AG09319 (cell line): ENCODE data around the gene RNMT.

Experiments used
- DNase-seq: peaks from one replicate; pipeline ENCODE4 v3.0.0-alpha.2; 2010; ENCODE audit warnings: low read depth; ENCODE audit errors: extremely low read depth
- TF ChIP-seq, protein P1 (sequence below): IDR thresholded peaks from 2 replicates; pipeline ENCODE4 v1.5.1; 2011; ENCODE audit warnings: low read depth, mild to moderate bottlenecking, inconsistent platforms, low read length, moderate library complexity

RNMT gene

DNA sequence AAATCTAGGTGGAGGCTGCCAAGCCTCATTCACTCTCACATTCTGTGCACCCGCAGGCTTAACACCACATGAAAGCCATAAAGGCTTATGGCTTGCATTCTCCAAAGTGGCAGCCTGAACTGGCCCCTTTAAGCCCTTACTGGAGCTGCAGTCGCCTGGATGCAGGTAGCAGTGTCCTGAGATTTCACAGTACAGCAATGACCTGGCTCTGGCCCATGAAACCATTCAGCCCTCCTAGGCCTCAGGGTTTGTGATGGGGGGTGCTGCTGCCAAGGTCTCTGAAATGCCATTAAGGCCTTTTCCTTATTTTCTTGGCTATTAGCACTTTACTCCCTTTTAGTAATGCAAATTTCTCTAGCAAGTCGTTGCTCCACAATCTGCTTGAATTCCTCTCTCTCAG, 48.6 kb downstream of the RNMT start:
- TF ChIP-seq, protein P1, sequence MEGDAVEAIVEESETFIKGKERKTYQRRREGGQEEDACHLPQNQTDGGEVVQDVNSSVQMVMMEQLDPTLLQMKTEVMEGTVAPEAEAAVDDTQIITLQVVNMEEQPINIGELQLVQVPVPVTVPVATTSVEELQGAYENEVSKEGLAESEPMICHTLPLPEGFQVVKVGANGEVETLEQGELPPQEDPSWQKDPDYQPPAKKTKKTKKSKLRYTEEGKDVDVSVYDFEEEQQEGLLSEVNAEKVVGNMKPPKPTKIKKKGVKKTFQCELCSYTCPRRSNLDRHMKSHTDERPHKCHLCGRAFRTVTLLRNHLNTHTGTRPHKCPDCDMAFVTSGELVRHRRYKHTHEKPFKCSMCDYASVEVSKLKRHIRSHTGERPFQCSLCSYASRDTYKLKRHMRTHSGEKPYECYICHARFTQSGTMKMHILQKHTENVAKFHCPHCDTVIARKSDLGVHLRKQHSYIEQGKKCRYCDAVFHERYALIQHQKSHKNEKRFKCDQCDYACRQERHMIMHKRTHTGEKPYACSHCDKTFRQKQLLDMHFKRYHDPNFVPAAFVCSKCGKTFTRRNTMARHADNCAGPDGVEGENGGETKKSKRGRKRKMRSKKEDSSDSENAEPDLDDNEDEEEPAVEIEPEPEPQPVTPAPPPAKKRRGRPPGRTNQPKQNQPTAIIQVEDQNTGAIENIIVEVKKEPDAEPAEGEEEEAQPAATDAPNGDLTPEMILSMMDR = no peak
- no peak for DNase-seq

DNA sequence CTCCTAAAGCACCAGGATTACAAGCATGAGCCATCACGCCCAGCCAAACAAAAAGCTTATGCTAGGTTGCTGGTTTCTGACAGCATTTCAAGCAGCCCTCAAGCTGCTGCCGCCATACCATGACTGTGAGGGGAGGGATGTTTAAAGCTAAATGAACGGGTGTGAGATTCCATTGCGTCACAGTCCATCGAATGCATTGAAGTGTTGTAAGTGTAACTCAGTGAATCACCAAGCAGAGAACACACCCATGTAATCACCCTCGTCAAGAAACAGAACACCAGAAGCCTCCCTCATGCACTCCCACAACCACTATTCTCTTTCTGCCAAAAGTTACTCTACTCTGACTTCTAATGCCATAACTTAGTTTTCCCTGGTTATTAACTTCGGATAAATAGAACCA, 64.7 kb downstream of the RNMT start:
- DNase-seq = no peak
- TF ChIP-seq, protein P1 = no peak

DNA sequence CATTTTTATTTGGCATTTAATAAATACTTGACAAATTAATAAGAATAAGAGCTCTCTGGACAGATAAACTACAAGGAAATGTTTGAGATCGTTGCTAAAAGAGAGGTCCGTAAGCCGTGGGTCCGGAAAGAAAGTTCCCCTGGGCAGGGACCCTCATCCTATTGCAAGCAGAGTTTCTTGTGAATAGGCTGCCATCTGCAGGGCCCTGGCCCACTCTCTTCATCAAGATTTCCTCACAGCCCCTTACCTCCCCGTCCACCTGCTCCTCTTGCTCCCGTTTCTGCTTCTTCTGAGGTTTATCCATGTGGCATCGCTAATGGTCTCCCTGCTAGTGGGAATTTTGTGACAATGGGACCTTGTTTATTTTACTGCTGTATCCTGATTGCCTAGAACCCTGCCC, 67.3 kb downstream of the RNMT start:
- TF ChIP-seq, protein P1 = no peak
- no peak for DNase-seq

DNA sequence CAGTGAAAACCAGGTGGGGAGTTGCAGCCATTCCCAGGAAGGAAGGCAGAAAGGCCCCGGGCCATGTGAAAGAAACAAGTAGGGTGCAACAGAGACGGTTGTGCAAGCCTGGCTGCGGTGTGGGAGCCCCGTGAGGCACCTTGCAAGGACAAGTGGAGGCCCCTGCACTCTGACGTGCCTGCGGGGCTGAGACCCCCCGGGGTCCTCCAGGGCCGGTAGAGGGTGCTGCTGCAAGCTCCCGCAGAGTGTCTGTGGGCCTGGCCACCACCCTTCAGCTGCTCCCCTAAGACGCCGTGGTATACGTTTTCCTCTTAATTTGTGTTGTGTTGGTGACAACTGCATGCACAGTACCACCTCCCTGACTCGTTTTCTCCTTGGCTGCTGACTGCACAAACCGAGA, 70.0 kb downstream of the RNMT start:
- TF ChIP-seq, protein P1 = no peak
- DNase-seq = no peak

DNA sequence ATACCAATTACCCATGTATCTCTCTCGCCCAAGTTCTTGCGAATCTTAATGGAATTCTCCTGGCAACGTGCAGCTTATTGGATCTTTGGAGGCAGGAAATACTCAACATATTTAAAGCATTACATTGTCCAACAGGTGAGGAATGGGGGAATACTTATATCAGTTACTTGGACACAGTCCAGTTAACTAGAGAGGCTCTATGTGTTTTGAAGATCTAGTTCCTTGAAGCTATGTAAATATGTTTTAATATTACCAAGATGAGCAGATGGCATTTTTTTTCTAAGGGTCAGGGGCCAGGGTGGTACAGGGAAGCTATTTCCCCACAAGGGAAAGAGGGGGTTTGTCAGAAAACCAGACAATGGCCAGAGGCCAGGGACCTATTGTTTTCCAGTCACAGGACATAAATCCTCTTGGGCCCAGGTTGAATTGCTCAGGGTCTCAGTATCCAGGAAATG, 70.7 kb downstream of the RNMT start:
- TF ChIP-seq, protein P1 = no peak

DNA sequence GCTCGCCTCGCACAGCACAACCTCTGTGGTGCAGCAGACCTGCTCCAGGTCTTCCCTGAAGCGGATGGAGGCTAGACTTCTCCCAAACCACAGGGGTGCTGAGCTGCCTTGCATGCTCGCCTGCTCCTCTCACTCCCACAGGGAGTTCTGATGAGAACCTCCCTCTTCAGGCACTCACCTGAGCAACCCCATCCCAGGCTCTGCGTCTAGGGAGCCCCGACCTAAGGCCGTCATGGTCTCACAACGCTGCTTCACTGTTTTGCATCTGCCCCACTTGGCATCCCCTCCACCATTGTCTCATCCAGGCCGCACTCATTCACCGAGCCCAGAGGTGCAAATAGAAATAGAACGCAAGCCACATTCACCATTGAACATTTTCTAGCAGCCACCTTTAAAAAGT, 72.9 kb downstream of the RNMT start:
- TF ChIP-seq, protein P1 = no peak
- no peak for DNase-seq

More for the DNA sequence above, 70.7 kb downstream of the RNMT start:
- no peak for DNase-seq

DNA sequence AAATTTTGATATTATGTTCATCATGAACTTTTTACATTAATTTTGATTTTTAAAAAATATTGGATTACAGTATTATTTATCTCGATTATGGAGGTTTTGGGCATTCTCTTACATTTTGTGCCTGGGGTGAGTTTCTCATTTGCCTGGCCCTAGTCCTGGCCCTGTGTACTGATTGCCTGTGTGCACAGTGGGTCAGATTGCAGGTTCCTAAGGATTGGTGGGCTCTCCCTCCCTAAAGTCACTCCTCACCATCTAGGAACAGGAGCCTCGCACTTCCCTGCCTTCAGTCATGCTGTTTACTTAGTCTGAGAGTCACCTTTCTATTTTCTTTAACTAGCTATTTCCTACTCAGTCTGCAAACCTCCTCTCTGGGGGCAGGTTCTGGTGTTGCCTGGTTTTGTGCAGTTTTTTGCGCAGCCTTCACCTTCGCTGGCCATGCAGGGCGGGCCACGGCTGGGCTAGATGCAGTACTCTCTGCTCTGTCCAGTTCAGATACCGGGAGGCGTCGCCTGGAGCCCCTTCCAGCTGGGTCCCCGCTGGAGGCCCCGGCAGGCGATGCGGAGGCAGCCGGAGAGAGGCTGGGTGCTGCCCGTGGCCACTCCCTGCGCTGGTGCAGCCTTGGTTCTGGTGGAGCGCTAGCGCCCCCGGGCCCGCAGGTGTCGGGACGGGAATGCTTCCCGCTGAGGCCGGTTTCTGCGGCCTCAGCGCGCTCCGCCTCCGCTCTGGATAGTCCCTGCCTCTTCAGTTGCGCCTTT, 74.2 kb downstream of the RNMT start:
- no peak for DNase-seq
- TF ChIP-seq, protein P1 = peak; percentile 24
